Ishikawa (cell line): ENCODE results near the gene MRPL36.

ENCODE experiments used
- CEBPB ChIP-seq: IDR thresholded peaks from 2 replicates; pipeline ENCODE4 v1.6.1; 2012
- EP300 ChIP-seq: IDR thresholded peaks from 2 replicates; pipeline ENCODE4 v1.6.1; 2012; ENCODE audit warnings: borderline replicate concordance
- MAX ChIP-seq: IDR thresholded peaks from 2 replicates; pipeline ENCODE4 v1.6.1; 2012
- ZBTB7A ChIP-seq: IDR thresholded peaks from 2 replicates; pipeline ENCODE4 v1.6.1; 2012; ENCODE audit warnings: low read depth

- TF ChIP-seq MAX, result no peak
- TF ChIP-seq EP300, result no peak
- no peak for TF ChIP-seq ZBTB7A
- no peak for TF ChIP-seq CEBPB
Observed at GRCh38 chr5:1754531-1755220, 45.0 kb downstream of the MRPL36 start.
